Activated B cell treated with CpG ODN at 0.5 μM for 24 hours (primary cell): ENCODE results near the gene BTBD9. TPM values are rescaled to one million over a fixed set of nuclear protein-coding genes. Genes with fewer than 3 reads are reported as not detected.

Experiments used
- ATAC-seq: fragments of 200-7000 bp; cut with Tn5 transposase; one replicate; pipeline ENCODE4 v1.10.0; 2021; ENCODE audit warnings: low read depth, mild to moderate bottlenecking, moderate library complexity
- CTCF ChIA-PET: fragments of 350-600 bp; sonication (Branson Sonifier 250); formaldehyde crosslinking; loops from one replicate; lab custom pipeline; 2021; ENCODE audit warnings: antibody characterized with exemption; lab: Charles Lee
- POLR2A ChIA-PET: fragments of 350-600 bp; sonication (Branson Sonifier 250); formaldehyde crosslinking; loops from one replicate; lab custom pipeline; 2021; ENCODE audit warnings: antibody characterized with exemption; lab: Charles Lee
- DNase-seq: peaks from one replicate; pipeline ENCODE4 v3.0.0; 2022
- H3K27ac Mint-ChIP-seq: one replicate; pipeline ENCODE4 v1.8.0; 2020; ENCODE audit warnings: mixed read lengths
- H3K27me3 Mint-ChIP-seq: one replicate; pipeline ENCODE4 v1.8.0; 2021; ENCODE audit warnings: mixed read lengths
- H3K36me3 Mint-ChIP-seq: one replicate; pipeline ENCODE4 v1.8.0; 2021; ENCODE audit warnings: low read depth, mixed read lengths
- H3K4me1 Mint-ChIP-seq: one replicate; pipeline ENCODE4 v1.8.0; 2021; ENCODE audit warnings: mixed read lengths
- H3K4me3 Mint-ChIP-seq: one replicate; pipeline ENCODE4 v1.8.0; 2020; ENCODE audit warnings: mild to moderate bottlenecking, mixed read lengths
- H3K9me3 Mint-ChIP-seq: one replicate; pipeline ENCODE4 v1.8.0; 2020; ENCODE audit warnings: mixed read lengths
- intact Hi-C: fragments of 100-400 bp; cut with micrococcal nuclease; formaldehyde crosslinking; loops from one replicate; pipeline ENCODE4 v1.15.1; 2024
- total RNA-seq: library from RNA; stranded (reverse); gene quantifications from 2 replicates; pipeline ENCODE4 v1.2.3, GENCODE V29; 2022
- TF ChIP-seq, protein P1 (sequence below): fragments of 200-600 bp; IDR thresholded peaks from one replicate; pipeline ENCODE4 v1.8.0; 2022; ENCODE audit warnings: antibody characterized with exemption, mild to moderate bottlenecking

The BTBD9 gene
- total RNA-seq, 1 donor from 2014 or later, result 25.7 TPM

DNA sequence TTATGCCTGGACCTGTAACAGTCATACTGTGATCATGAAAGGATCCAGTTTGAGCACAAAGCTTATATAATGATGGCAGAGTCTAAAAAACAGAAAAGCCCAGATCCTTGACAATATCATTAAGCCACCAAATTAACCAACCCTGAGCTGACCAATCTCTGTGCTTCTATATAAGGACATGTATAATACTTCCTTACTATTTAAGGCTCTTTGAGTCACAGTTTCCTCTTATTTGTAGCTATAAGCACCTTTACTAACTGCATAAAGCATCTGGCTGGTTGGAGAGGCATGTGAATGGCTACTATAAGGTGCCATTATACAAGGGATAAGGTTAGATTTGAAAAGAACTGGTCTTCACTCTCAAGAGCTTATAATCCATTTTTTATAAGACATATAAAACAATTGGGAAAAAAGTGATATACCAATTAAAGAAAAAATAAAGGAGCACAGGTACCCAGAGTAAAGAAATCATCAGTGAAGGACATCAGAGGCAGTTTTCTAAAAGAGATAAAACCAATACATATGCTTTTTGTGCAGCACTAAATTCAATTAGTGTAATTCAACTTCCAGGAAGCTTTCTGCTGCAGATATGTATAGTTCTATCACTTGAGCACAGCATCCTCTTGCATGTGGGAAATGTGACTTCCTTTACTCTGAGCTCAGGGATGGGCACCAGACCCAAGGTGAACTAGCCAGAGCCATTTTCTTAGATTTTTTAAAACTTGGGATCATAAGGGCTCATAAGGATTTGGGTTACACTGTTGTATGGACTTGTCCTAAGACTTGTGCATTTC, 121.0 kb downstream of the BTBD9 start:
- CTCF ChIA-PET, result interaction anchor here (0.7 to 1.2 kb wide), 2 partner anchors 9 to 51 kb away, joined by 3 to 4 read pairs; no protein-coding TSS in a partner anchor
- peaks cover 4% of the 10 kb centered on the region for H3K36me3 Mint-ChIP-seq
- H3K4me1 Mint-ChIP-seq, result peaks cover 13% of the 10 kb centered on the region
- H3K27ac Mint-ChIP-seq, result no peak overlapping the region
- intact Hi-C loops, result no loop called here
- DNase-seq, result no peak
- POLR2A ChIA-PET, result interaction anchor here (0.7 kb wide), 1 partner anchor 8 kb away, joined by 3 read pairs; no protein-coding TSS in a partner anchor
- H3K4me3 Mint-ChIP-seq, result no peak overlapping the region
- H3K9me3 Mint-ChIP-seq, result no peaks in the 10 kb centered on the region
- no peak for ATAC-seq
- H3K27me3 Mint-ChIP-seq, result no peaks in the 10 kb centered on the region
- TF ChIP-seq, protein P1, sequence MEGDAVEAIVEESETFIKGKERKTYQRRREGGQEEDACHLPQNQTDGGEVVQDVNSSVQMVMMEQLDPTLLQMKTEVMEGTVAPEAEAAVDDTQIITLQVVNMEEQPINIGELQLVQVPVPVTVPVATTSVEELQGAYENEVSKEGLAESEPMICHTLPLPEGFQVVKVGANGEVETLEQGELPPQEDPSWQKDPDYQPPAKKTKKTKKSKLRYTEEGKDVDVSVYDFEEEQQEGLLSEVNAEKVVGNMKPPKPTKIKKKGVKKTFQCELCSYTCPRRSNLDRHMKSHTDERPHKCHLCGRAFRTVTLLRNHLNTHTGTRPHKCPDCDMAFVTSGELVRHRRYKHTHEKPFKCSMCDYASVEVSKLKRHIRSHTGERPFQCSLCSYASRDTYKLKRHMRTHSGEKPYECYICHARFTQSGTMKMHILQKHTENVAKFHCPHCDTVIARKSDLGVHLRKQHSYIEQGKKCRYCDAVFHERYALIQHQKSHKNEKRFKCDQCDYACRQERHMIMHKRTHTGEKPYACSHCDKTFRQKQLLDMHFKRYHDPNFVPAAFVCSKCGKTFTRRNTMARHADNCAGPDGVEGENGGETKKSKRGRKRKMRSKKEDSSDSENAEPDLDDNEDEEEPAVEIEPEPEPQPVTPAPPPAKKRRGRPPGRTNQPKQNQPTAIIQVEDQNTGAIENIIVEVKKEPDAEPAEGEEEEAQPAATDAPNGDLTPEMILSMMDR, result no peak

GRCh38 chr6:38517005-38517404, 122.7 kb downstream of the BTBD9 start:
- intact Hi-C loops, result no loop called here
- H3K36me3 Mint-ChIP-seq, result no peaks in the 10 kb centered on the region
- H3K27ac Mint-ChIP-seq, result no peak overlapping the region
- CTCF ChIA-PET, result no interaction called here
- H3K27me3 Mint-ChIP-seq, result no peaks in the 10 kb centered on the region
- POLR2A ChIA-PET, result no interaction called here
- peaks cover 13% of the 10 kb centered on the region for H3K4me1 Mint-ChIP-seq
- TF ChIP-seq, protein P1, result no peak
- ATAC-seq (no peak), DNase-seq (no peak)
- H3K9me3 Mint-ChIP-seq, result no peaks in the 10 kb centered on the region
- no peak overlapping the region for H3K4me3 Mint-ChIP-seq

- CTCF ChIA-PET, result interaction anchor here (1.2 kb wide), 1 partner anchor 56 kb away, joined by 3 read pairs; no protein-coding TSS in a partner anchor
These were observed 125.3 kb downstream of the BTBD9 start for GRCh38 chr6:38514399-38514798.

DNA sequence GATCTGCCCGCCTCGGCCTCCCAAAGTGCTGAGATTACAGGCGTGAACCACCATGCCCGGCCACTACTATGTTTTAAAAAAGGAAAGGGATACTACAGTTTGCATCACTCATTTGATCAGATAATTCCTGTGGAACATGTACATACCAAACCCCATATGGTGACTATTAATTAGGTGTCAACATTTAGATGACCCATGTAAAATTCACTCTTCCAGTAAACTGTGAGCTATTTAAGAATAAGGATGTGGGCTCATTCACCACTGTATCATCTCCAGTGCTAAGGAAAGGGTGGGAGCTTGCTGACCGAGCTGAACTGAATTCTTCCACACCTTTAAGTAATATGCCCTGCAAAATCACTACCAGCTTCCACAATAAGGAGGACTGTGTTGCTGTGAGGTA, 127.5 kb downstream of the BTBD9 start:
- Mint-ChIP-seq H3K4me3 (no peak overlapping the region), H3K4me1 (no peaks in the 10 kb centered on the region), H3K27ac (no peak overlapping the region), H3K9me3 (no peaks in the 10 kb centered on the region), H3K36me3 (peaks cover 3% of the 10 kb centered on the region), H3K27me3 (no peaks in the 10 kb centered on the region)
- POLR2A ChIA-PET, result interaction anchor here (0.6 kb wide), 1 partner anchor 107 kb away, joined by 4 read pairs; no protein-coding TSS in a partner anchor
- DNase-seq, result no peak
- intact Hi-C loops, result no loop called here
- ATAC-seq, result no peak
- TF ChIP-seq, protein P1, result no peak
- CTCF ChIA-PET, result interaction anchor here (0.5 to 1.1 kb wide), 2 partner anchors 18 to 465 kb away, joined by 3 to 6 read pairs; no protein-coding TSS in a partner anchor

More at GRCh38 chr6:38514399-38514798, 125.3 kb downstream of the BTBD9 start:
- POLR2A ChIA-PET, result no interaction called here
- Mint-ChIP-seq H3K36me3 (peaks cover 3% of the 10 kb centered on the region), H3K27me3 (no peaks in the 10 kb centered on the region), H3K4me3 (no peak overlapping the region), H3K4me1 (peaks cover 10% of the 10 kb centered on the region), H3K9me3 (no peaks in the 10 kb centered on the region), H3K27ac (no peak overlapping the region)
- DNase-seq (no peak), ATAC-seq (no peak)
- TF ChIP-seq, protein P1, result no peak
- intact Hi-C loops, result no loop called here

GRCh38 chr6:38510205-38510604, 129.5 kb downstream of the BTBD9 start:
- ChIA-PET POLR2A (interaction anchor here (1.1 kb wide), 1 partner anchor 9 kb away, joined by 3 read pairs; no protein-coding TSS in a partner anchor), CTCF (interaction anchor here (1.5 kb wide), 1 partner anchor 16 kb away, joined by 4 read pairs; no protein-coding TSS in a partner anchor)

More at GRCh38 chr6:38510205-38510604, 129.5 kb downstream of the BTBD9 start:
- H3K27me3 Mint-ChIP-seq, result no peaks in the 10 kb centered on the region
- no peak for ATAC-seq
- intact Hi-C loops, result no loop called here
- no peaks in the 10 kb centered on the region for H3K4me1 Mint-ChIP-seq
- TF ChIP-seq, protein P1, result no peak
- H3K36me3 Mint-ChIP-seq, result peaks cover 3% of the 10 kb centered on the region
- H3K9me3 Mint-ChIP-seq, result no peaks in the 10 kb centered on the region
- H3K27ac Mint-ChIP-seq, result no peak overlapping the region
- H3K4me3 Mint-ChIP-seq, result no peak overlapping the region
- DNase-seq, result no peak
